ENCODE results near the gene HBD.
"Not testable (repeated sequence)": the region's sequence is repeated elsewhere in the genome, so short reads cannot be mapped to it uniquely, and the experiment has no call there.

The HBD gene

GRCh38 chr11:5253440-5253839 is 19.2 kb upstream of the HBD start:
- not testable (repeated sequence) for H3K9ac ChIP-seq (ENCODE audit: low read length); H3K4me2 ChIP-seq (ENCODE audit: low read depth, low read length, poor library complexity, severe bottlenecking); H3F3A ChIP-seq (ENCODE audit: insufficient read depth); H3K27ac ChIP-seq (ENCODE audit: low read depth, low read length); H3K9me2 ChIP-seq (replicated peaks; ENCODE audit: insufficient read depth, low read length); H3K4me3 ChIP-seq (ENCODE audit: insufficient read depth, low read length, poor library complexity, severe bottlenecking); H3K36me3 ChIP-seq (ENCODE audit: low read length); H4K20me1 ChIP-seq (ENCODE audit: low read depth, low read length); H3K27me3 ChIP-seq (ENCODE audit: low read length); H3K79me2 ChIP-seq (ENCODE audit: insufficient read depth, low read length); H3K9me3 ChIP-seq (ENCODE audit: insufficient read depth, low read length); H2AFZ ChIP-seq (ENCODE audit: low read depth, low read length, severe bottlenecking)

- Histone ChIP-seq H3K27me3 (ENCODE audit: low read length) (no peaks in the 10 kb centered on the region), H3K9me2 (replicated peaks; ENCODE audit: insufficient read depth, low read length) (no peaks in the 10 kb centered on the region), H4K20me1 (ENCODE audit: low read depth, low read length) (no peaks in the 10 kb centered on the region), H2AFZ (ENCODE audit: low read depth, low read length, severe bottlenecking) (no peak overlapping the region), H3K27ac (ENCODE audit: low read depth, low read length) (no peak overlapping the region), H3K36me3 (ENCODE audit: low read length) (no peaks in the 10 kb centered on the region), H3K9ac (ENCODE audit: low read length) (no peak overlapping the region), H3K4me2 (ENCODE audit: low read depth, low read length, poor library complexity, severe bottlenecking) (no peak overlapping the region), H3F3A (ENCODE audit: insufficient read depth) (no peaks in the 10 kb centered on the region), H3K79me2 (ENCODE audit: insufficient read depth, low read length) (no peaks in the 10 kb centered on the region), H3K4me3 (ENCODE audit: insufficient read depth, low read length, poor library complexity, severe bottlenecking) (no peak overlapping the region), H3K9me3 (ENCODE audit: insufficient read depth, low read length) (no peaks in the 10 kb centered on the region)
- TF ChIP-seq EZH2phosphoT487 (conservative IDR thresholded peaks at IDR 0.05; ENCODE audit: low read length) (no peak), CTCF (IDR thresholded peaks at IDR 0.05; ENCODE audit: insufficient read depth, low read length, poor library complexity, severe bottlenecking) (no peak)
Observed at GRCh38 chr11:5252919-5253265, 18.6 kb upstream of the HBD start.

GRCh38 chr11:5252192-5252918 is 18.1 kb upstream of the HBD start:
- Histone ChIP-seq H3K4me2 (ENCODE audit: low read depth, low read length, poor library complexity, severe bottlenecking) (no peak overlapping the region), H3K27me3 (ENCODE audit: low read length) (no peaks in the 10 kb centered on the region), H4K20me1 (ENCODE audit: low read depth, low read length) (no peaks in the 10 kb centered on the region), H3K79me2 (ENCODE audit: insufficient read depth, low read length) (no peaks in the 10 kb centered on the region), H2AFZ (ENCODE audit: low read depth, low read length, severe bottlenecking) (no peak overlapping the region), H3K4me3 (ENCODE audit: insufficient read depth, low read length, poor library complexity, severe bottlenecking) (no peak overlapping the region), H3K36me3 (ENCODE audit: low read length) (no peaks in the 10 kb centered on the region), H3K9ac (ENCODE audit: low read length) (no peak overlapping the region), H3F3A (ENCODE audit: insufficient read depth) (no peaks in the 10 kb centered on the region), H3K9me3 (ENCODE audit: insufficient read depth, low read length) (no peaks in the 10 kb centered on the region), H3K9me2 (replicated peaks; ENCODE audit: insufficient read depth, low read length) (no peaks in the 10 kb centered on the region), H3K27ac (ENCODE audit: low read depth, low read length) (no peak overlapping the region)
- TF ChIP-seq CTCF (IDR thresholded peaks at IDR 0.05; ENCODE audit: insufficient read depth, low read length, poor library complexity, severe bottlenecking): no peak
- no peak for TF ChIP-seq EZH2phosphoT487 (conservative IDR thresholded peaks at IDR 0.05; ENCODE audit: low read length)

GRCh38 chr11:5251746-5252145 is 17.5 kb upstream of the HBD start:
- H3F3A ChIP-seq (ENCODE audit: insufficient read depth): no peaks in the 10 kb centered on the region
- no peaks in the 10 kb centered on the region for H3K36me3 ChIP-seq (ENCODE audit: low read length)
- H3K27ac ChIP-seq (ENCODE audit: low read depth, low read length): no peak overlapping the region
- TF ChIP-seq EZH2phosphoT487 (conservative IDR thresholded peaks at IDR 0.05; ENCODE audit: low read length) (no peak), CTCF (IDR thresholded peaks at IDR 0.05; ENCODE audit: insufficient read depth, low read length, poor library complexity, severe bottlenecking) (no peak)
- no peak overlapping the region for H2AFZ ChIP-seq (ENCODE audit: low read depth, low read length, severe bottlenecking)
- H3K27me3 ChIP-seq (ENCODE audit: low read length): no peaks in the 10 kb centered on the region
- no peaks in the 10 kb centered on the region for H3K9me3 ChIP-seq (ENCODE audit: insufficient read depth, low read length)
- no peak overlapping the region for H3K4me3 ChIP-seq (ENCODE audit: insufficient read depth, low read length, poor library complexity, severe bottlenecking)
- no peak overlapping the region for H3K4me2 ChIP-seq (ENCODE audit: low read depth, low read length, poor library complexity, severe bottlenecking)
- H3K79me2 ChIP-seq (ENCODE audit: insufficient read depth, low read length): no peaks in the 10 kb centered on the region
- H3K9ac ChIP-seq (ENCODE audit: low read length): no peak overlapping the region
- H3K9me2 ChIP-seq (replicated peaks; ENCODE audit: insufficient read depth, low read length): no peaks in the 10 kb centered on the region
- no peaks in the 10 kb centered on the region for H4K20me1 ChIP-seq (ENCODE audit: low read depth, low read length)

Measured in SU-DHL-6 (cell line).